Right cardiac atrium (tissue), 5 donors: ENCODE results near the gene CCDC85C. TPM values are rescaled to one million over a fixed set of nuclear protein-coding genes. Genes with fewer than 3 reads are reported as not detected.

Experiments used
- ATAC-seq, 2 donors: fragments of 200-7000 bp; cut with Tn5 transposase; one replicate each; pipeline versions ENCODE4 v1.8.0 to v1.9.1; 2020; ENCODE audit warnings: moderate library complexity in 2 of 2, mild to moderate bottlenecking in 1 of 2
- DNase-seq, 3 donors: peaks; one replicate each; pipeline ENCODE4 v3.0.0-alpha.2; 2020
- H3K27ac ChIP-seq: one replicate; pipeline ENCODE4 v1.5.1; 2013; ENCODE audit warnings: mild to moderate bottlenecking, low read length, control low read depth, moderate library complexity
- H3K27me3 ChIP-seq: one replicate; pipeline ENCODE4 v1.6.1; 2013; ENCODE audit not compliant: control insufficient read depth, insufficient read depth
- H3K4me1 ChIP-seq: one replicate; pipeline ENCODE4 v1.6.1; 2013; ENCODE audit warnings: low read length; ENCODE audit not compliant: control insufficient read depth, insufficient read depth
- H3K4me3 ChIP-seq: one replicate; pipeline ENCODE4 v1.5.1; 2013; ENCODE audit warnings: low read length, control low read depth
- H3K9me3 ChIP-seq: one replicate; pipeline ENCODE4 v1.6.1; 2013; ENCODE audit warnings: low read length; ENCODE audit not compliant: control insufficient read depth
- WGBS: extraction: QIAGEN DNeasy Blood & Tissue Kit; methylation state at CpG from one replicate; pipeline ENCODE4 v1.1.7; 2013; 5-methylcytosine and 5-hydroxymethylcytosine counted together
- intact Hi-C, 4 donors: fragments of 100-400 bp; cut with DNase I; formaldehyde crosslinking; loops; one replicate each; pipeline versions ENCODE4 v1.11.0 to v1.14.0; 2022 to 2023
- polyA plus RNA-seq: library from polyadenylated mRNA; stranded (reverse); fragments of 200-250 nt; gene quantifications from one replicate; pipeline ENCODE4 v1.2.3, GENCODE V29; 2013
- total RNA-seq, 4 donors: library from RNA; stranded (reverse); fragmentation: NEBNext Ultra II Directional; extraction: Animal tissue kit (Norgen Biotek cat#: 25700); gene quantifications; one replicate each; pipeline ENCODE4 v1.2.1, GENCODE V29; 2021
- donor health status: healthy with polysubstance abuse.
- donor health status: DM: no; HTN: yes; CAD: no.
- donor health status: DM: no; HTN: no; CAD: no.
- donor health status: DM: no; HTN: yes; CAD: no; lungs with severe emphysema.
- donor health status: DM: yes; HTN: yes; CAD: no.

Gene CCDC85C
- total and polyA plus RNA-seq, 5 donors: 21.0 to 31.5 (median 22.6) TPM

GRCh38 chr14:99524804-99525698 is 79.0 kb downstream of the CCDC85C start:
- intact Hi-C loops: no loop called here
- Histone ChIP-seq H3K27me3 (no peaks in the 10 kb centered on the region), H3K4me1 (peaks cover 3% of the 10 kb centered on the region), H3K27ac (no peak overlapping the region), H3K4me3 (no peak overlapping the region), H3K9me3 (no peaks in the 10 kb centered on the region)
- WGBS: 63% methylated on average over 17 of the region's 17 CpGs
- peak; percentile 5 to 63 for ATAC-seq
- DNase-seq: peak; percentile 28 to 55 (median 42)

- H3K4me1 ChIP-seq: peaks cover 3% of the 10 kb centered on the region
- ATAC-seq: no peak
These were observed 79.8 kb downstream of the CCDC85C start for GRCh38 chr14:99524091-99524661.

GRCh38 chr14:99523704-99524055 is 80.3 kb downstream of the CCDC85C start:
- WGBS: 86% methylated on average over 5 of the region's 5 CpGs
- no peaks in the 10 kb centered on the region for H3K27me3 ChIP-seq
- no peak overlapping the region for H3K4me3 ChIP-seq
- no peak overlapping the region for H3K27ac ChIP-seq
- DNase-seq: peak in 1 of 3 donors; percentile 11
- intact Hi-C loops: no loop called here
- peaks cover 3% of the 10 kb centered on the region for H3K4me1 ChIP-seq
- no peaks in the 10 kb centered on the region for H3K9me3 ChIP-seq
- ATAC-seq: no peak

More at GRCh38 chr14:99524091-99524661, 79.8 kb downstream of the CCDC85C start:
- Histone ChIP-seq H3K27me3 (no peaks in the 10 kb centered on the region), H3K27ac (no peak overlapping the region), H3K9me3 (no peaks in the 10 kb centered on the region), H3K4me3 (no peak overlapping the region)
- peak; percentile 21 to 57 (median 55) for DNase-seq
- WGBS: 62% methylated on average over 16 of the region's 16 CpGs
- intact Hi-C loops: no loop called here

- DNase-seq: peak; percentile 26 to 51 (median 44)
- Histone ChIP-seq H3K4me1 (peaks cover 3% of the 10 kb centered on the region), H3K27me3 (no peaks in the 10 kb centered on the region), H3K27ac (no peak overlapping the region), H3K9me3 (no peaks in the 10 kb centered on the region), H3K4me3 (no peak overlapping the region)
- ATAC-seq: no peak
- WGBS: 67% methylated on average over 14 of the region's 14 CpGs
- intact Hi-C loops: no loop called here
These were observed 80.9 kb downstream of the CCDC85C start for GRCh38 chr14:99522934-99523703.

GRCh38 chr14:99522457-99522891 is 81.5 kb downstream of the CCDC85C start:
- peak; percentile 56 to 69 (median 65) for DNase-seq
- Histone ChIP-seq H3K27me3 (no peaks in the 10 kb centered on the region), H3K4me3 (no peak overlapping the region), H3K4me1 (peaks cover 3% of the 10 kb centered on the region), H3K9me3 (no peaks in the 10 kb centered on the region), H3K27ac (no peak overlapping the region)
- ATAC-seq: peak; percentile 28 to 50
- intact Hi-C loops: no loop called here
- 43% methylated on average over 12 of the region's 12 CpGs for WGBS

GRCh38 chr14:99522025-99522401 is 82.0 kb downstream of the CCDC85C start:
- DNase-seq (peak in 2 of 3 donors; percentile 44 to 46), ATAC-seq (no peak)
- H3K27ac ChIP-seq: no peak overlapping the region
- no peaks in the 10 kb centered on the region for H3K9me3 ChIP-seq
- no peaks in the 10 kb centered on the region for H3K27me3 ChIP-seq
- H3K4me3 ChIP-seq: no peak overlapping the region
- WGBS: 83% methylated on average over 18 of the region's 18 CpGs
- peaks cover 3% of the 10 kb centered on the region for H3K4me1 ChIP-seq
- intact Hi-C loops: no loop called here

- H3K4me3 ChIP-seq: no peak overlapping the region
- DNase-seq (peak in 2 of 3 donors; percentile 31 to 40), ATAC-seq (no peak)
- no peak overlapping the region for H3K27ac ChIP-seq
- H3K9me3 ChIP-seq: no peaks in the 10 kb centered on the region
- intact Hi-C loops: no loop called here
- no peaks in the 10 kb centered on the region for H3K27me3 ChIP-seq
- H3K4me1 ChIP-seq: peaks cover 3% of the 10 kb centered on the region
- WGBS: 92% methylated on average over 25 of the region's 25 CpGs
These were observed 82.6 kb downstream of the CCDC85C start for GRCh38 chr14:99521176-99522024.

GRCh38 chr14:99520571-99521081 is 83.4 kb downstream of the CCDC85C start:
- H3K27ac ChIP-seq: no peak overlapping the region
- H3K4me3 ChIP-seq: no peak overlapping the region
- H3K4me1 ChIP-seq: peaks cover 3% of the 10 kb centered on the region
- intact Hi-C loops: no loop called here
- 91% methylated on average over 11 of the region's 11 CpGs for WGBS
- DNase-seq (peak in 2 of 3 donors; percentile 46 to 54), ATAC-seq (no peak)
- H3K27me3 ChIP-seq: no peaks in the 10 kb centered on the region
- no peaks in the 10 kb centered on the region for H3K9me3 ChIP-seq

GRCh38 chr14:99519931-99520421 is 84.0 kb downstream of the CCDC85C start:
- intact Hi-C loops: loop anchor here (2.0 to 5.0 kb wide), 2 partner anchors 107 to 109 kb away; no protein-coding TSS in a partner anchor
- no peak for ATAC-seq
- Histone ChIP-seq H3K27me3 (no peaks in the 10 kb centered on the region), H3K4me3 (no peak overlapping the region), H3K4me1 (peaks cover 3% of the 10 kb centered on the region), H3K27ac (no peak overlapping the region), H3K9me3 (no peaks in the 10 kb centered on the region)
- 78% methylated on average over 6 of the region's 6 CpGs for WGBS
- peak in 1 of 3 donors; percentile 26 for DNase-seq

- DNase-seq (peak in 2 of 3 donors; percentile 15 to 46), ATAC-seq (no peak)
- Histone ChIP-seq H3K9me3 (no peaks in the 10 kb centered on the region), H3K4me3 (no peak overlapping the region), H3K27ac (no peak overlapping the region), H3K27me3 (no peaks in the 10 kb centered on the region), H3K4me1 (no peaks in the 10 kb centered on the region)
- WGBS: 92% methylated on average over 8 of the region's 8 CpGs
- intact Hi-C loops: loop anchor here (2.0 to 5.0 kb wide), 2 partner anchors 108 to 109 kb away; no protein-coding TSS in a partner anchor
These were observed 84.6 kb downstream of the CCDC85C start for GRCh38 chr14:99519347-99519881.
